Panc1 (cell line): ENCODE data around the gene XG.
"Not testable (repeated sequence)": the region's sequence is repeated elsewhere in the genome, so short reads cannot be mapped to it uniquely, and the experiment has no call there.

Source experiments
- POLR2AphosphoS5 ChIP-seq: IDR thresholded peaks from 2 replicates; pipeline ENCODE4 v1.6.1; 2012; ENCODE audit warnings: mild to moderate bottlenecking, low read depth, low read length, moderate library complexity
- SIN3A ChIP-seq: IDR thresholded peaks from 2 replicates; pipeline ENCODE4 v1.6.1; 2012; ENCODE audit warnings: low read depth, mild to moderate bottlenecking, low read length, moderate library complexity, borderline replicate concordance; ENCODE audit not compliant: insufficient read depth
- TCF7L2 ChIP-seq: IDR thresholded peaks from 2 replicates; pipeline ENCODE4 v1.6.1; 2011; ENCODE audit warnings: mild to moderate bottlenecking, low read depth, low read length, inconsistent platforms
- TF ChIP-seq, protein P1 (sequence below): fragments of 450-650 bp; IDR thresholded peaks from 2 replicates; pipeline ENCODE4 v1.5.1; 2017; ENCODE audit warnings: mild to moderate bottlenecking
- TF ChIP-seq, protein P2 (sequence below), 2 experiments: IDR thresholded peaks; 2 replicates each; pipeline ENCODE4 v1.6.1; 2011 to 2012; ENCODE audit warnings: low read depth in 2 of 2, control low read depth in 1 of 2, low read length in 1 of 2, mild to moderate bottlenecking in 1 of 2, moderate library complexity in 1 of 2; ENCODE audit not compliant: insufficient read depth in 1 of 2

DNA sequence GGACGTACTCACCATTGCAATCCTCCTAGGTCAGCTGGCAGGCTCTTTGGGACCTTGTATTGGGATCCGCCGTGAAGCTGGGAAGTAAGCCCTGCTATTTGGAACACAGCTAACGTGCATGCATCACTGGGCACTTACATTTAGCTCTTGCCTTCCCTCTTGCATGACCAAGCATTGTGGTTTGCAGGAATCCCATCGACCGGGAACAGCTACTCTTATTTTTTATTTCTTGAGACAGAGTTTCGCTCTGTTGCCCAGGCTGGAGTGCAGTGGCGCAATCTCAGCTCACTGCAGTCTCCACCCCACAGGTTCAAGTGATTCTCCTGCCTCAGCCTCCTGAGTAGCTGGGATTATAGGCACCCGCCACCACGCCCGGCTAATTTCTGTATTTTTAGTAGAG lies 24.6 kb upstream of the XG start:
- not testable (repeated sequence) for TF ChIP-seq POLR2AphosphoS5, SIN3A, TCF7L2
- TF ChIP-seq, protein P1, sequence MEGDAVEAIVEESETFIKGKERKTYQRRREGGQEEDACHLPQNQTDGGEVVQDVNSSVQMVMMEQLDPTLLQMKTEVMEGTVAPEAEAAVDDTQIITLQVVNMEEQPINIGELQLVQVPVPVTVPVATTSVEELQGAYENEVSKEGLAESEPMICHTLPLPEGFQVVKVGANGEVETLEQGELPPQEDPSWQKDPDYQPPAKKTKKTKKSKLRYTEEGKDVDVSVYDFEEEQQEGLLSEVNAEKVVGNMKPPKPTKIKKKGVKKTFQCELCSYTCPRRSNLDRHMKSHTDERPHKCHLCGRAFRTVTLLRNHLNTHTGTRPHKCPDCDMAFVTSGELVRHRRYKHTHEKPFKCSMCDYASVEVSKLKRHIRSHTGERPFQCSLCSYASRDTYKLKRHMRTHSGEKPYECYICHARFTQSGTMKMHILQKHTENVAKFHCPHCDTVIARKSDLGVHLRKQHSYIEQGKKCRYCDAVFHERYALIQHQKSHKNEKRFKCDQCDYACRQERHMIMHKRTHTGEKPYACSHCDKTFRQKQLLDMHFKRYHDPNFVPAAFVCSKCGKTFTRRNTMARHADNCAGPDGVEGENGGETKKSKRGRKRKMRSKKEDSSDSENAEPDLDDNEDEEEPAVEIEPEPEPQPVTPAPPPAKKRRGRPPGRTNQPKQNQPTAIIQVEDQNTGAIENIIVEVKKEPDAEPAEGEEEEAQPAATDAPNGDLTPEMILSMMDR, result not testable (repeated sequence)
- TF ChIP-seq, protein P2, sequence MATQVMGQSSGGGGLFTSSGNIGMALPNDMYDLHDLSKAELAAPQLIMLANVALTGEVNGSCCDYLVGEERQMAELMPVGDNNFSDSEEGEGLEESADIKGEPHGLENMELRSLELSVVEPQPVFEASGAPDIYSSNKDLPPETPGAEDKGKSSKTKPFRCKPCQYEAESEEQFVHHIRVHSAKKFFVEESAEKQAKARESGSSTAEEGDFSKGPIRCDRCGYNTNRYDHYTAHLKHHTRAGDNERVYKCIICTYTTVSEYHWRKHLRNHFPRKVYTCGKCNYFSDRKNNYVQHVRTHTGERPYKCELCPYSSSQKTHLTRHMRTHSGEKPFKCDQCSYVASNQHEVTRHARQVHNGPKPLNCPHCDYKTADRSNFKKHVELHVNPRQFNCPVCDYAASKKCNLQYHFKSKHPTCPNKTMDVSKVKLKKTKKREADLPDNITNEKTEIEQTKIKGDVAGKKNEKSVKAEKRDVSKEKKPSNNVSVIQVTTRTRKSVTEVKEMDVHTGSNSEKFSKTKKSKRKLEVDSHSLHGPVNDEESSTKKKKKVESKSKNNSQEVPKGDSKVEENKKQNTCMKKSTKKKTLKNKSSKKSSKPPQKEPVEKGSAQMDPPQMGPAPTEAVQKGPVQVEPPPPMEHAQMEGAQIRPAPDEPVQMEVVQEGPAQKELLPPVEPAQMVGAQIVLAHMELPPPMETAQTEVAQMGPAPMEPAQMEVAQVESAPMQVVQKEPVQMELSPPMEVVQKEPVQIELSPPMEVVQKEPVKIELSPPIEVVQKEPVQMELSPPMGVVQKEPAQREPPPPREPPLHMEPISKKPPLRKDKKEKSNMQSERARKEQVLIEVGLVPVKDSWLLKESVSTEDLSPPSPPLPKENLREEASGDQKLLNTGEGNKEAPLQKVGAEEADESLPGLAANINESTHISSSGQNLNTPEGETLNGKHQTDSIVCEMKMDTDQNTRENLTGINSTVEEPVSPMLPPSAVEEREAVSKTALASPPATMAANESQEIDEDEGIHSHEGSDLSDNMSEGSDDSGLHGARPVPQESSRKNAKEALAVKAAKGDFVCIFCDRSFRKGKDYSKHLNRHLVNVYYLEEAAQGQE (IDR thresholded peaks at IDR 0.05; ENCODE audit: insufficient read depth in 1 of 2, low read depth in 2 of 2, low read length in 1 of 2), result not testable (repeated sequence)
